Calu3 (cell line): Measurements from ENCODE around the gene XYLB. TPM values are rescaled to one million over a fixed set of nuclear protein-coding genes. Genes with fewer than 3 reads are reported as not detected.

Source experiments
- BruUV-seq: library from RNA; stranded (reverse); fragments of 400-500 nt; replicated peaks from 2 replicates; lab custom pipeline; 2021; lab: Mats Ljungman, UMichigan
- CTCF ChIA-PET: fragments of 300-600 bp; sonication (Branson Sonifier 250); formaldehyde crosslinking; loops from one replicate; lab custom pipeline; 2022; ENCODE audit warnings: antibody characterized with exemption; lab: Charles Lee
- DNase-seq: peaks from one replicate; pipeline ENCODE4 v3.0.0; 2022
- H3K27ac Mint-ChIP-seq: one replicate; pipeline ENCODE4 v1.8.0; 2022; ENCODE audit warnings: mixed read lengths; ENCODE audit not compliant: unreplicated experiment
- H3K27me3 Mint-ChIP-seq: one replicate; pipeline ENCODE4 v1.8.0; 2022; ENCODE audit warnings: mixed read lengths; ENCODE audit not compliant: unreplicated experiment
- H3K36me3 Mint-ChIP-seq: one replicate; pipeline ENCODE4 v1.8.0; 2022; ENCODE audit warnings: mild to moderate bottlenecking, moderate library complexity, mixed read lengths; ENCODE audit not compliant: insufficient read depth, unreplicated experiment
- H3K4me1 Mint-ChIP-seq: one replicate; pipeline ENCODE4 v1.8.0; 2022; ENCODE audit warnings: mild to moderate bottlenecking, low read depth, mixed read lengths; ENCODE audit not compliant: unreplicated experiment
- H3K4me3 Mint-ChIP-seq: one replicate; pipeline ENCODE4 v1.8.0; 2022; ENCODE audit warnings: mild to moderate bottlenecking, low read depth, moderate library complexity, mixed read lengths; ENCODE audit not compliant: unreplicated experiment
- H3K9me3 Mint-ChIP-seq: one replicate; pipeline ENCODE4 v1.8.0; 2022; ENCODE audit warnings: low read depth, mixed read lengths; ENCODE audit not compliant: unreplicated experiment
- CTCF ChIP-seq: fragments of 200-600 bp; IDR thresholded peaks from one replicate; pipeline ENCODE4 v1.8.0; 2022; ENCODE audit warnings: antibody characterized with exemption; ENCODE audit not compliant: unreplicated experiment
- intact Hi-C: fragments of 100-400 bp; cut with micrococcal nuclease; formaldehyde crosslinking; loops from one replicate; pipeline ENCODE4 v1.10.0; 2022; ENCODE audit not compliant: unreplicated experiment
- total RNA-seq: library from RNA; stranded (reverse); gene quantifications from 2 replicates; pipeline ENCODE4 v1.2.3, GENCODE V29; 2022

XYLB gene
- total RNA-seq, 1 experiment from 2014 or later: 12.2 TPM

- Mint-ChIP-seq H3K27me3 (no peaks in the 10 kb centered on the region), H3K4me1 (no peaks in the 10 kb centered on the region), H3K4me3 (no peak overlapping the region), H3K27ac (no peak overlapping the region), H3K9me3 (no peaks in the 10 kb centered on the region), H3K36me3 (no peaks in the 10 kb centered on the region)
- intact Hi-C loops: no loop called here
- CTCF ChIA-PET: no interaction called here
- no peak for TF ChIP-seq CTCF
- DNase-seq: no peak
- BruUV-seq: no TSS peak
Measured at GRCh38 chr3:38311941-38312340, 34.6 kb upstream of the XYLB start.

DNA sequence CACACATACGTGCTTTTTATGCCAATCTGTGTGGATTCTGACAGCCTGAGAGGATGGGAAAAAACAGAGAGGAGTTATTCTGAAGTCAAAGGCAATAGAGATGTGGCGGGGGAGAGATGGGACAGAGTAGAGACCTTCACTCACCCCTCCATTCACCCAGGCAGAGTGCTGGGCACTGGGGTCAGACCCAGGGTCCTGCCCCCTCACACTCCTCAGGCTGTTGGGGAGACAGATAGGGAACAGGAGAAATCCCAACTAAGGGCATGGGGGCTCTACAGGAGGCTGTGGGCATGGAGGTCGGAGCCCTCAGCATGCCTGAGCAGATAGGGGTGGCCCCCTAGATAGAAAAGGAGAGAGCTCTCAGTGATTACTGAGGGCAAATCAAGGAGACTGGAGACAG is 34.2 kb upstream of the XYLB start:
- Mint-ChIP-seq H3K9me3 (no peaks in the 10 kb centered on the region), H3K4me3 (no peak overlapping the region), H3K36me3 (no peaks in the 10 kb centered on the region), H3K4me1 (no peaks in the 10 kb centered on the region), H3K27ac (no peak overlapping the region), H3K27me3 (no peaks in the 10 kb centered on the region)
- DNase-seq: no peak
- no peak for TF ChIP-seq CTCF
- intact Hi-C loops: no loop called here
- CTCF ChIA-PET: no interaction called here
- BruUV-seq: no TSS peak

GRCh38 chr3:38313263-38313662 is 33.3 kb upstream of the XYLB start:
- no peak for DNase-seq
- Mint-ChIP-seq H3K9me3 (no peaks in the 10 kb centered on the region), H3K4me1 (no peaks in the 10 kb centered on the region), H3K27ac (no peak overlapping the region), H3K27me3 (no peaks in the 10 kb centered on the region), H3K4me3 (no peak overlapping the region), H3K36me3 (no peaks in the 10 kb centered on the region)
- TF ChIP-seq CTCF: no peak
- no TSS peak for BruUV-seq
- intact Hi-C loops: no loop called here
- CTCF ChIA-PET: no interaction called here

- Mint-ChIP-seq H3K27ac (no peak overlapping the region), H3K27me3 (no peaks in the 10 kb centered on the region), H3K36me3 (no peaks in the 10 kb centered on the region), H3K4me1 (no peaks in the 10 kb centered on the region), H3K4me3 (no peak overlapping the region), H3K9me3 (no peaks in the 10 kb centered on the region)
- no TSS peak for BruUV-seq
- no peak for TF ChIP-seq CTCF
- intact Hi-C loops: no loop called here
- DNase-seq: no peak
- CTCF ChIA-PET: no interaction called here
Measured at GRCh38 chr3:38313695-38314094, 32.9 kb upstream of the XYLB start.
